Astrocyte of the hippocampus (primary cell): Measurements from ENCODE around the gene TNXB.
"Not testable (repeated sequence)": the region's sequence is repeated elsewhere in the genome, so short reads cannot be mapped to it uniquely, and the experiment has no call there.

ENCODE experiments used
- DNase-seq: peaks from one replicate; pipeline ENCODE4 v3.0.0; 2011; ENCODE audit warnings: low read depth, low spot score

The TNXB gene

DNA sequence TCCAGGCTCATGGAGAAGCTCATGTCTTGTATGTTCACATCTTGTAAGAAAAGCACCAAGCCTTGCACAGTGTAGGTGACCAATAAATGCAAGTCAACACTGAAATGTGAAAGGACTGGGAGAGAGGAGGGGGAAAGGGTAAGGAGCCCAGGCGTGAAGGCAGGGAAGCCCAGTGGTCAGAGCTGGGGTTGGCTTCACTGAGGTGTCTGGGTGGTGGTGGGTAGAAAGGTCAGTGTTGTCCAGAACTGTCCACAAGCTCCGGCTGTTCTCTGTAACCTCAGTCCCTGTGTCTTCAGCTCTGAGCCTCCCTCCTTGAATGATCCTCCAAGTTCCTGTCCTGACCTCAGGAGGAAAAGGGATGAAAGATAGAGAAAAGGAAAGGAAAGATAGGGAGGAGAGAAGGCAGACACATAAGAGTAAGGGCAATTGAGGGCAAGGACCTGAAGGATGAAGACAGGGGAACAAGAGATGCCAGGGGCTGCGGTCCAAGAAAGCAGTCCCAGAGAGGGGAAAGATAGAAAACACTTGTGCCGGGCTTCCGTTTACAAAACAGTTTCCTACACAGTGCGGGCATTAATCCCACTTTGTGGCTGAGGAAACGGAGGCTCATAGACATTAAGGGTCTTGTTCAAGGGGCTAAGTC, 2.4 kb upstream of the TNXB start:
- no peak for DNase-seq

DNA sequence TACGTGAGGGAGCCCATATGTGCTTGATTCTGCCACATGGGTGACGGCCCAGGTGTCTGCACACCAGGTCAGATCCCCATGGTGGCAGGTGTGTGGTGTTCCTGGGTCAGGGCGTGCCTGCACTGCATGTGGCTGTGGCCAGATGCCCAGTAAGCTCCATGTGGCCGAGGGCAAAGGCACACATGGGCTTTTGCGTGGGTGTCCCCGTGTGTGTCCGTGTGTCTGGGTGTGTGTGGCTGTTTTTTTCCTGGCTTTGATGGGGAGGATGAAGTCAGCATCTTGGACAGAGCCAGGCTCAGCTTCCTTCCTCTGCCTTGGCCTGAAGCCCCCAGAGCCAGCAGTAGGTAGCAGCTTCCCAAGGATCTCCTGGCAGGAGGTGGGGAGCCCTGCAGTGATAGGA, 1.5 kb upstream of the TNXB start:
- no peak for DNase-seq

DNA sequence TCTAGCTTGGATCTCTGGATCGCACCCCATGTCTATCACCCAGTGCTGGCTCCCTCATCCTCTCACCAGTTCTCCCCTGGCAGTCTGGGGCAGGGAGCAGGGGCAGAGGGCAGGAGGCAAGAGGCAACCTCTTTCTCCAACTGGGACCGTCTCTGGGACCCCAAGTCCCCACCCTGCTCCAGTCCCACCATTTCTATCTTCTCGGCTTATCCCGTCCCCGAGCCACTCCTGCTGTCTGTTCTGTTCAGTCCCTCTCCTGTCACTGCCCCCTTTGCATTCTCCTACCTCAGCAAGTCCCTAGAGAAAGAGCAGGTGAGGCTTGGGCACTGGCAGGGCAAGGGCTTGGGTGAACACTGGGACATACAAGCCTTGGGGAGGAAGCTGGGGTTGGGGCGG, 625 bp upstream of the TNXB start:
- DNase-seq: no peak

DNA sequence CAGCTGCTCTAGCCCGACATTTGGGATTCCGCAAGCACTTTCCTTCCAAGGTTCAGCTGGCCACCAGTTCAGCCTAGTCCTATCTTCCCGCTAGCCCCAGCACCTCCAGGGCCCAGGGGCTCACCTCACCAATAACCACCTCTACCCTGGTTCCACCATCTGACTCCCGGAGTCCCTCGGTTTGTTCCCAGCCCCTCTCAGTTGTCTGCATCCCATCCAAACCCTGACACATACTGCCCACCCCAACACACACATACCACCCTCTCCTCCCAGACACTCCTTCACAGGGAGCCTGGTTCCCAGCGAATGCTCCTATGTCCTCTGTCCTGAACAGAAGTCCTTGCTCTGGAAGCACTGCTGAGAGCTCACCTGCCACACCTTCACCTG, 418 bp downstream of the TNXB start:
- DNase-seq: no peak

DNA sequence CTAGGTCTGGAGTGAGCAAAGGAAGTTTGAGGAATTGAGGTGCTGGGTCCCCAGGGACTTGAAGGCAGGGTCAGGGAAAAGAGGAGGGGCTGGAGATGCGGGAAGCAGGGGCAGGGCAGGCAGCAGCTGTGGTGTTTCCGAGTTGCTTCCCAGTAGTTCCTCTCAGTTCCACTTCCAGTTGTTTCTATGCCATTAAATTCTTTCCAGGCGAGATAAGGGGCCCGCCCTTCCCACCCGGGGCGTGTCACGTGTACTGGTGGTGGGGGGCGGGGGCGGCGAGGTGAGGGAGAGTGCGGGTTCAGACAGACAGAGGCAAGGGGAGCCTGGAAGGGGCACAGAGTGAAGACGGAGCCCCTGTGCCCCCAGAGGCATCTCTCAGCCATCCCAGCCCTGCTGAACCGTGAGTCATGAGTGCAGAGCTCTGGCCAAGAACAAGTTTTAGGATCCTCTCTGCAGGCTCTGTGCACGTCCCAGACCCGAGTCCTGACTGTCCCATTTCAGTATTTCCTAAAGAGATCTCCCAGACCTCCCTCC, 977 bp downstream of the TNXB start:
- DNase-seq: no peak

DNA sequence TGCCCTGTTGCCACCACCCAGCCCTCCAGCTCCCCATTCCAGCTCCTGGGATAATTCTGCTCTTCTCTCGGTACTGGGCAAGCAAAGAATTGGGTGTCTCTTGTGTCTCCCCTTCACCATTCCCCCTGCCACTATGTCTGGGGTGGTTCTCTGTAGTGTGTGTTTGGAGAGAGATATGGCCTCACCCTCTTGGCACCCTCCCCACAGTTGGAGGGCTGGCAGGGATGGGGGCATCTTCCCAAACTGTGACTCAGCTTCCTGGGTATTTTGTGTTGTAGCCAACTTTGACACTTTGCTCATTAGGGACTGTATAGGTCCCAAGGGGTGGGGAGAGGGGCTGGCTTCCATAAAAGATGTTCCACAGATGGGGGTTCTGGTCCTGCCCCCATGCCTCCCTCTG, 1.7 kb downstream of the TNXB start:
- DNase-seq: no peak

DNA sequence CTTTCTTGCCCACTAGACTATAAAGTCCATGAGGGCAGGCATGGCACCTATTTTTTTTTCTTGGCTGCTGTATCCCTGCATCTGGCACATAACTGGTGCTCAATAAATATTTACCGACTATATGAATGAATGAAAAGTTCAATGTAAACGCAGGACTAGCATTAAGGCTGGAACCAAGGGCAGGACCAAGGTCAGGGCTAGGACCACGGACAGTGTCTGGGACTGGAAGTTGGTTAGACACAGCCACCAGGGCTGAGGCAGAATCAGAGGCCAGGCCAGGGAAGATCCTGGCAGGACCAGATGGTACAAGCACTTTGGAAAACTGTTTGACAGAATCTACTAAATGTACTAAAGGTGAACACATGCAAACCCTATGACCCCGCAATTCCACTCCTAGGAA, 3.7 kb downstream of the TNXB start:
- peak; percentile 58 for DNase-seq

DNA sequence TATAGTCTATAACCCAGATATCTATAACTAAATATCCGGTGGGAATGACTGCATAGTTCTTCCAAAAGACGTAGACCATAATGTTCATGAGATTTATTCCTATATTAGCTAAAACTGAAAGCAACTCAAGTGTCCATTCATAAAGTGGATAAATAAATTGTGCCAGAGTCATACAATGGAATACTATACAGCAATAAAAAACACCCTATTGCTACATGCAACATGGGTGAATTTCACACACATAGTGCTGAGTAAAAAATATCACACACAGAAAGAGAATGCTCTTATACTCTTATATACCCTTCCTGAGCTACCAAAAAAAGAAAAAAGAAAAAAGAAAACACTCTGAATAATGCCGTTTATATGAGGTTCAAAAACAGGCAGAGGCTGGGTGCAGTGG, 6.9 kb downstream of the TNXB start:
- no peak for DNase-seq

DNA sequence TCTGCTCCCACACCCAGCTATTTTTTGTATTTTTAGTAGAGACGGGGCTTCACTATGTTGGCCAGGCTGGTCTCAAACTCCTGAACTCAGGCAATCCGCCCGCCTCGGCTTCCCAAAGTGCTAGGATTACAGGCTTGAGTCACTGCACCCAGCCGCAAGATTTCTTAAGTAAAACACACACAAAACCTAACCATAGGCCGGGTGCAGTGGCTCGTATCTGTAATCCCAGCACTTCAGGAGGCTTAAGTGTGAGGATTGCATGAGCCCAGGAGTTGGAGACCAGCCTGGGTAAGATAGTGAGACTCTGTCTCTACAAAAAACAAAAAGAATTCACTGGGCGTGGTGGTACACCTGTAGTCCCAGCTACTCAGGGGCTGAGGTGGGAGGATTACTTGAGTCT, 8.9 kb downstream of the TNXB start:
- not testable (repeated sequence) for DNase-seq

DNA sequence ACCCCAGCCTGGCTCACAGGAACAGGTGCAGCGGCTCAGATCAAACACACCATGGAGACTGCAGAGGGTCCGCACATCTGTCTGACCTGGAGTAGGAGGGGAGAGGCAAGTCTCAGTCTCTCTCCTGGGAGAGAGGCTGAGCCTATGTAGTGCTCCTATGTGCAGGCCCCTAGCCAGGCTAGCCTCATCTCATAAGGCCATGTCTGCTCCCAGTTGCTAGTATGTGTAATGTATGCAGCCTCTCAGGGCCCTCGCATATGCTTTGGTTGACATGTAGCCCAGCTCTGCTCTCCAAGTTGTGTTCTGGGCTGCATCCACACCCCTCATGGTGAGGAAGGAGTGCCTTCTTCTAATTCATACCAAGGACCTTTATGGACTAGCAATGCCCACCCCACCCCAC, 11.8 kb downstream of the TNXB start:
- no peak for DNase-seq

DNA sequence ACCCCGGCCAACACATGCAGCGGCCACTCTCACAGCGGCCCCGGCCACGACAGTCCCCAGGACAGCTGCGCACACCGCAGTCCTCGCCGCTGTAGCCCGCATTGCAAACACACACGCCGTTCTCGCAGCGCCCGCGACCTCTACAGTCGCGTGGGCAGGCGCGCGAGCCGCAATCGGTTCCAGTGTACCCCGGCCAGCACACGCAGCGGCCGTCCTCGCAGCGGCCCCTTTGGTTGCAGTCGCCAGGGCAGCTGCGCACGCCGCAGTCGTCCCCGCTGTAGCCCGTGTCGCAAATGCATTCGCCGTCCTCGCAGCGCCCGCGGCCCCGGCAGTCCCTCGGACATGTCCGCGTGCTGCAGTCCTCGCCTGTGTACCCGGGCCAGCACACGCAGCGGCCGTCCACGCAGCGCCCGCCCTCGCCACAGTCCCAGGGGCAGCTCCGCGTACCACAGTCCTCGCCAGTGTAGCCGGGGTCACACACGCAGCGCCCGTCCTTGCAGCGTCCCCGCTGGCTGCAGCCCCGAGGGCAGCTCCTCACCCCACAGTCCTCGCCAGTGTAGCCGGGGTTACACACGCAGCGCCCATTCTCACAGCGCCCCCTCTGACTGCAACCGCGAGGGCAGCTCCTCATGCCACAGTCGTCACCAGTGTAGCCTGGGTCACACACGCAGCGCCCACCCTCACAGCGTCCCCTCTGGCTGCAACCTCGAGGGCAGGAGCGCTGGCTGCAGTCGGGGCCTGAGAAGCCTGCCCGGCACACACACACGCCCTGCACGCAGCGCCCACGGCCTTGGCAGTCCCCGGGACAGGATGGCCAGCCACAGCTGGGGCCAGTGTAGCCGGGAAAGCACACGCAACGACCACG, 12.5 kb downstream of the TNXB start:
- DNase-seq: no peak

DNA sequence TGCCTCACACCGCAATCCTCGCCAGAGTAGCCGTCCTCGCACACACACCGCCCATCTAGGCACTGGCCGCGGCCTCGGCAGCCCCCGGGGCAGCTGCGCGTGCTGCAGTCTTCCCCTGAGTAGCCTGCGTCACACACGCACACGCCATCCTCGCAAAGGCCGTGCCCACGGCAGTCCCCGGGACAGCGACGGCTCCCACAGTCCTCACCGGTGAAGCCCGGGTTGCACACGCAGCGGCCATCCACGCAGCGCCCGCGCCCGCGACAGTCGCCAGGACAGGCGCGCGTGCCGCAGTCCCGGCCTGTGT, 13.1 kb downstream of the TNXB start:
- no peak for DNase-seq

DNA sequence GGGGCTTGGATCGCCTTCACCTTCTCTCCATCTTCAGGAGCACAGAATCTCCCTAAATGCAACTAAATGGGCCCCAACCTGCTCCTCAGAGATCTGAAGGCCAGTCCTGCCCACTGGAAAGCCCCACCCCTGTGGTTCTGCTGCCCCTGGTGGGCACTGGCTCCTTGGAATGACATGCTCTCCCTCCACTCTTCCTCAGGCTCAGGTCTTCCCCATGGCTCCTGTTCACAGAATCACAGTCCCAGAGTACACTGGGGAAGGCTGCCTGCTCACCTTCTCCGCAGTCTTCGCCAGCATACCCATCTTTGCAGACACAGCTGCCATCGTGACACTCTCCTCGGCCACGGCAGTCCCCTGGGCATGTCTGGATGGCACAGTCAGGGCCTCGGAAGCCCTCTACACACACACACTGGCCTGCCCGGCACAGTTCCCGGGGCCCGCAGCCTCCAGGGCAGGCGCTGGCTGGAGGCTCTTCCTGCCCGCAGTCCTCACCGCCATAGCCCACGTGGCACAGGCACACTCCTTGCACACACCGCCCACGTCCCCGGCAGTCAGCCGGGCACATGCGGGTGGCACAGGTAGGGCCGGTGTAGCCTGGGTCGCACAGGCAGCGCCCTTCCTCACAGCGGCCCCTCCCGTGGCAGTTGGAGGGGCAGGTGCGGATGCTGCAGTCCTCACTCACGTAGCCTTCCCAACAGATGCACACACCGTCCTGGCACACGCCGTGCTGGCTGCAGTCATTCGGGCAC, 13.6 kb downstream of the TNXB start:
- DNase-seq: no peak

DNA sequence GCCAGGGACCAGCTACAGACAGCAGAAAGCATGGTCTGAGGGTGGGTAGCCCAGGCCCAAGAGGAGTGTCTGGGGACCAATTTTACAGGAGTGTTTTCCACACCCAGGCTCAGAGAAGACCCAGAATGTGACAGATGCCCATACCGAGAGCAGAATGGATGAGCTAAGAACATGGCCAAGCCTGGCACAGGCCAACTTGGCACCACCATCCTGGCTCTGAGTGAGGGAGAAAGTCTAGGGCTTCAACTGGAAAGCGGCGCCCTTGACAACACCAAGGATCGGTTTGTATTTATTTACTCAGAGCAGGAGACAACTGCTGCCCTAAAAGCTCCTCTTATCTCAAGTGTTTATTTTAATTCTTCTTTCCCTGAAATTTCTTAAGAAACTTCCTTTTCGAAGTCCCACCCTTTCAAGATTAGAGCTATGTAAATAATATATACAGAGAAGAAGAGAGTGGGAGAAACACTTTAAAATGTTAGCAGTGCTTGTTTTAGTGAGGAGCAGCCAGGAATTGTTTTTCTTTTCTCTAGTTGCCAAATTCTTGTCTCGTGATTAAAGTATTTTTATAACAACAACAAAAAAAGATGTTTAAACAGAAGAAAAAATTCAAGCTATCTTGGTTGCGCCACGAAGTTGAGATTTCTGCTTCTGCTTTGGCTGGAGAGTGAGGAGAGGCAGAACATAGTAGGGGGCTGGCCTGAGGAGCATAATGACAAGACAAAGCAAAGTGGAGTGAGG, 16.2 kb downstream of the TNXB start:
- DNase-seq: no peak

DNA sequence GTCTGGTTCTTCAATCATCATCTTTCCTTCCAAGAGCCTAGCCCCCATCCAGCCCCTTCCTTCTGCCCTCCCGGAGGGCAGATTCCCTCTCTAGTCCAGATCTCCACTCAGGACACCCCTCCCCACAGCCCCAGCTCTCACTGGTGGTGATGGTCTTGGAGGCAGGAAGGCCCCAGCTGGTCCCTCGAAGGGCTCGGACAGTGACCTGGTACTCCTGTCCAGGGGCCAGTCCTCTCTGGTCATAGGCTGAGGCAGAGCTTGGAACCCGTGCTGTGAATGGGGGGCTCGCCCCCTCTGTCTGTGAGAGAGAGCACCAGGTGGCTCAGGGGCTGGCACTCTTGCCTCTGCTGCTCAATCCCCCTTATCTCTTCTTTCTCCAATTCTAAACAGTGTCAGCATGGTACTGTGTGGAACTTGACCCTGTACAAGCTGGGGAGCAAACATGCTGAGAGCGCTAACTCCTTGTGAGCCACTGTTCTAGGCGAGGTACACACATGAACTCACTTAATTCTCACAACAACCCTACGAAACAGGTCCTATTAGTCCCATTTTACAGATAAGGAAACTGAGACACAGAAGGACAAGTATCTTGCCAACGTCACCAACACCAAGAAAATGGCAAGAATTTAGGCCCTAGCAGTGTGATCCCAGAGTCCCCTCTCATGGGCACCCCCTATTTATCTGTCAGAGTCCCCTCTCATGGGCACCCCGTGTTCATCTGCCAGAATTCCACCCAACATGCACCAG, 19.9 kb downstream of the TNXB start:
- no peak for DNase-seq

DNA sequence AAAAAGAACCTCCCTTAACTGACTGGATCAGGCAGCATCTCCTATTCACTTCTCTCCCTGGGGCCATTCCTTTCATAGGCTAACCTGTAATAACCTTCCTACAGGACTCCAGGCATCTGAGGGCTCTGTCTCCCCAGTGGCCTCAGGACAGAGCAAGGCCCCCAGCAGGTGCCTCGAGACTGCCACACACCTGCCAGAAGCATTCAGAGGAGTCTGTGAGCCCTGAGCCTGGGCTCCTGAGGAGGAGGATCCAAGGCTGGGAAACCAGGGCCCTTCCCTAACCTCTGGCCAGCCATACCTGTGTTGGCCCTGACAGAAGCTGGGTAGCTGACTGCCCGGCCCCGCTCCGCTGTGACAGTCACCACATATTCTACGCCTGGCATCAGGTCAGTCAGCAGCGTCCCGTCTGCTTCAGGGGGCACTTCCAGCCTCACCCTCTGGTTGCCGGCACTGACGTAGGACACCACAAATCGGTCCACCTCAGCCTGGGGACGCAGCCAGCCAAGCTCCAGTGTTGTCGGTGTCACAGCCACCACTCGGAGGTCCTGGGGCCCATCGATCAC, 20.6 kb downstream of the TNXB start:
- DNase-seq: no peak

DNA sequence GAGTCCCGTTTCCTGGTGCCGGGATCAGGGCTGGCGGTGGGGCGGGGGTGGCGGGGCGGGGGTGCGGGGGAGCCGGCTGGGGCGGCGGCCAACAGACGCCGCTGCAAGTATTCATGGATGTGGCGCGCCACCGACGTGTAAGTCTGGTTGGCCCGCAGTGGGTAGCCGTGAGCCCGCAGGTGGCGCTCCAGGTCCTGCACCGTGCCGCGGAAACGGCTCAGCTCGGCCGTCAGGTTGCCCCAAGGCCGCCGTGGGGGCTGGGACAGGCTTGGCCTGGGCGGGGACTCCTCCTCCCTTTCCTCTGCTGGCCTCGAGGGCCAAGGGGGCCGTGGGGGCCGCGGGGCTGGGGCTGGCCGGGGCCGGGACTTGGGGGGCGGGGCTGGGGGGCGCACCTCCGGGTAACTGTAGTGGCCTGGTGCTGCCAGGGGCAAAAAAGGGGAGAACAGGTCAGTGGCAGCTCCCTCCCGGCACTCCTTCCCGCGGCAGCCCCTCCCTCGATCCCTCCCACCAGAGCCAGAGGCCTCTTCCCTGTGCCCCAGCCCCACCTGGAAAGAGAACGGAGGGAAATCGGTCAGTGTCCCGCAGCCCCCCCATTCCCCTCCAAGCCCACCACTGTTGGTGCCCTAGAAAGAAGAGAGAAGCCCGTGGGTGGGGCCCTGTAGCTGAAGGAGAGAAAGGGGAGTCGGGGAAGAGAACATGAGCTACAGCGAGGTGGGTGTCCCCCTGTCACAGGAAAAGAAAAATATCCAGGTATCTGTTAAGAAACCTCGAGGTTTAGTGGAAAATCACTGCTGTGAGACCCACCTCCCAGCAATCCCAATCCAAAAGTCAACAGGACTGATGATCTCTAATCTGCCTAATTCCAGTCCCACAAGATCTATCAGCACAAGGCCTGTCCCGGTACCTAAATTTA, 21.3 kb downstream of the TNXB start:
- DNase-seq: peak; percentile 76

DNA sequence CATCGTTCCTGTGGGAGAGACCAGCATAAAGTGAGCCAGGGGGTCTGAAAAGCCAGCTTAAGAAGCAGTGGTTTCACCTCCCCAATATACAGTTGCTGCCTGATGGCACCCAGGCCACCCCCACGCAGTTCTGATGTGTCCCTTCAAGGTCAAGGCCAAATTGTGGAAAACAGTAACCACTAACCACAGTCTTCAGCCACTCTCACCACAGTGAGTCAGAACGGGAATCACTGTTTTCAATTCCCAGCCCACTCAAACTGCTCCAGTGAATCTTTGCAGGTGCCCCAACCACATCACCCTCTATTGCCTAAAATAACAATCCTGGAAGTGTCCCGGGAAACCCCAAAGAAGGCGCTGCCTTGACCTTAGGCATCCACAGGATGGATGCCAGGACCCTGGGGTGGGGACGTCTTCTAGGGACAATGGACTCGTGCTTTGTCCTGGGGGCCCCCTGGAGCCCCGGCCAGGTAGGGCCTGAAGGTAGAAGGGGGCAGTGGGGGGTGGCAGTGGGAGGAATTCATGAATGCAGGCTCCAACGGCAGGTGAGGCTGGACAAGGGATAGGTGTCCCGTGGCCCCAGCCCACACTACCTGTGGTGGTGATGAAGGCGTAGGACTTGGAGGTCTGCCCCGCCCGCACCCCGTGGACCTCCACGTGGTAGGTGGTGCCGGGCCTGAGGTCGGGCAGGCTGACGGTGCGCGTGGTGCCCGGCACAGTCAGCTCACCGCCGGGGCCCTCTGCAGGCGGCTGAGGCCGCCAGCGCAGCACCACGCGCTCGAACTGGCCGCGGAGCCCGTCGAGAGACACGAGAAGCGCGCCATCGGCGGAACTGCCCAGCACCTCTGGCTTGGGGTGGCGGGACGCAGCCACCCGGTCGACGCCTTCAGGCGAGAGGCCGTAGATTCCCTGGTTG, 22.2 kb downstream of the TNXB start:
- peak; percentile 80 for DNase-seq
